HG03103 (cell line): Measurements from ENCODE around the gene ALG1.
A peak's percentile ranks its signal among the peaks of the same experiment; 100 is the strongest.
"Not testable (repeated sequence)": the region's sequence is repeated elsewhere in the genome, so short reads cannot be mapped to it uniquely, and the experiment has no call there.

Experiments used
- ATAC-seq: cut with Tn5 transposase; IDR thresholded peaks from one replicate; pipeline ENCODE4 v1.9.1; 2021; ENCODE audit warnings: low read depth; ENCODE audit not compliant: unreplicated experiment

Gene ALG1

GRCh38 chr16:5097061-5097469 is 25.4 kb downstream of the ALG1 start:
- not testable (repeated sequence) for ATAC-seq

- peak; percentile 94 for ATAC-seq
Observed at GRCh38 chr16:5097470-5098220, 26.0 kb downstream of the ALG1 start, which contains the start of gene EEF2KMT. Gene EEF2KMT, minus strand, starts transcription at chr16:5097795. Its CDS starts 56 bp downstream, at chr16:5097739.

GRCh38 chr16:5098221-5099159 is 26.8 kb downstream of the ALG1 start:
- ATAC-seq: peak; percentile 77

- ATAC-seq: not testable (repeated sequence)
Observed at GRCh38 chr16:5099174-5099573, 27.5 kb downstream of the ALG1 start.

GRCh38 chr16:5103296-5104032 is 31.8 kb downstream of the ALG1 start:
- not testable (repeated sequence) for ATAC-seq

GRCh38 chr16:5105039-5105438 is 33.4 kb downstream of the ALG1 start:
- ATAC-seq: not testable (repeated sequence)

- ATAC-seq: no peak
Observed at GRCh38 chr16:5108505-5109158, 37.0 kb downstream of the ALG1 start.

GRCh38 chr16:5110933-5111332 is 39.3 kb downstream of the ALG1 start:
- not testable (repeated sequence) for ATAC-seq

- ATAC-seq: not testable (repeated sequence)
Observed at GRCh38 chr16:5116780-5117295, 45.2 kb downstream of the ALG1 start.

- not testable (repeated sequence) for ATAC-seq
Observed at GRCh38 chr16:5117300-5118087, 45.9 kb downstream of the ALG1 start.

- ATAC-seq: not testable (repeated sequence)
Observed at GRCh38 chr16:5131467-5132004, 59.9 kb downstream of the ALG1 start.

- ATAC-seq: not testable (repeated sequence)
Observed at GRCh38 chr16:5132915-5133600, 61.4 kb downstream of the ALG1 start.

GRCh38 chr16:5134739-5135452 is 63.3 kb downstream of the ALG1 start:
- ATAC-seq: not testable (repeated sequence)
